Thyroid gland (tissue), 4 donors: ENCODE data around the gene SLC17A7. TPM values are rescaled to one million over a fixed set of nuclear protein-coding genes. Genes with fewer than 3 reads are reported as not detected.

ENCODE experiments used
- DNase-seq, 2 donors: peaks; one replicate each; pipeline ENCODE4 v3.0.0-alpha.2; 2019
- H3K27ac ChIP-seq, 3 donors: fragments of 200-600 bp; sonication (generic); 1 replicate in 2 of 3; 2 replicates in 1 of 3; pipeline ENCODE4 v1.5.1; 2016 to 2019; ENCODE audit warnings: mild to moderate bottlenecking in 1 of 3, moderate library complexity in 1 of 3
- H3K27me3 ChIP-seq: fragments of 200-600 bp; sonication (generic); one replicate; pipeline ENCODE4 v1.5.1; 2019
- H3K36me3 ChIP-seq, 2 donors: fragments of 200-600 bp; sonication (generic); one replicate each; pipeline ENCODE4 v1.5.1; 2016 to 2019
- H3K4me1 ChIP-seq, 2 donors: fragments of 200-600 bp; sonication (generic); one replicate each; pipeline ENCODE4 v1.5.1; 2017 to 2019
- H3K4me3 ChIP-seq, 3 donors: fragments of 200-600 bp; sonication (generic); replicated peaks in 1 of 3; 1 replicate in 2 of 3; 2 replicates in 1 of 3; pipeline ENCODE4 v1.5.1; 2016; ENCODE audit warnings: mild to moderate bottlenecking in 1 of 3
- H3K9me3 ChIP-seq: fragments of 200-600 bp; sonication (generic); one replicate; pipeline ENCODE4 v1.5.1; 2017
- POLR2A ChIP-seq, 2 donors: fragments of 450-650 bp; IDR thresholded peaks; one replicate each; pipeline ENCODE4 v1.6.1; 2017; ENCODE audit warnings: antibody characterized with exemption in 2 of 2, mild to moderate bottlenecking in 2 of 2, moderate library complexity in 1 of 2
- WGBS, 2 donors: methylation state at CpG; one replicate each; pipeline ENCODE4 v1.1.5; 2017; 5-methylcytosine and 5-hydroxymethylcytosine counted together
- intact Hi-C: fragments of 100-400 bp; cut with DNase I; formaldehyde crosslinking; loops from one replicate; pipeline ENCODE4 v1.15.1; 2023
- total RNA-seq, 4 donors: library from RNA; depleted of rRNA; stranded (reverse); fragments of >200 nt; gene quantifications; one replicate each; pipeline ENCODE4 v1.2.3, GENCODE V29; 2016
- TF ChIP-seq, protein P1 (sequence below), 6 experiments: fragments of 200-600 bp in 3 of 6; fragments of 450-650 bp in 3 of 6; sonication (generic) in 3 of 6; IDR thresholded peaks; one replicate each; pipeline ENCODE4 v1.5.1; 2016 to 2019; ENCODE audit warnings: antibody characterized with exemption in 6 of 6, mild to moderate bottlenecking in 2 of 6, inconsistent platforms in 1 of 6, moderate library complexity in 1 of 6

Gene SLC17A7
- total RNA-seq, 4 donors from 2014 or later: 0.73 to 1.5 (median 1.3) TPM

DNA sequence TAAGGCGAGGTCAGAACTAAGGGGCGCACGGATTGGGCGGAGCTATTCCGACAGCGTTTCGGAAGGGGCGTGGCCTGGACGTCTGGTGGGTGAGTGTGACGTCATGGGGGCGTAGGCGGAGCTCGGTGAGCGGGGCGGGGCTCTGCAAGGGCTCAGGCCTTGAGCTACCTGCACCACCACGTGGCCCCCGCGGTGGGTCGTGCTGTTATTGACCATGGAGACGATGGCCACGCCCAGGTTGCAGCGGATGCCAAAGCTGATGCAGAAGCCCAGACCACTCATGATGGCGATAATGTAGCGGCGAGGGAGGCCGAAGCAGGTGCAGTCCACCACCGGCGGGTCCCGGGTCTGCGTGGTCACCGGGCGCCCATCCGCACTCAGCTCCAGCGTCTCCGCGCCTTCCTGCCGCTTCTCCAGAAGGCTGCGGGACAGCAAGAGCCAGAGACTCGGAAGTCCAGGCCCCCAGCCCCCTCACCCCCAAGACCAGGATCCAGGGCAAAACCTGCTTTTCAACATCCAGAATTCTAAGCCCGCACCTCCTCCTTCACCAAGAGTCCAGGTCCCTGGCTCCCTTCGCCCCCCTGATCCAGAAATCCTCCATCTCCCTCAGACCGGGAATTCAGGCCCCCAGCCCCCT lies 4.8 kb downstream of the SLC17A7 start:
- 15 to 21% methylated on average over 24 to 34 of the region's 42 CpGs for WGBS, 2 donors
- no peak for TF ChIP-seq POLR2A (IDR thresholded peaks at IDR 0.05)
- TF ChIP-seq, protein P1, sequence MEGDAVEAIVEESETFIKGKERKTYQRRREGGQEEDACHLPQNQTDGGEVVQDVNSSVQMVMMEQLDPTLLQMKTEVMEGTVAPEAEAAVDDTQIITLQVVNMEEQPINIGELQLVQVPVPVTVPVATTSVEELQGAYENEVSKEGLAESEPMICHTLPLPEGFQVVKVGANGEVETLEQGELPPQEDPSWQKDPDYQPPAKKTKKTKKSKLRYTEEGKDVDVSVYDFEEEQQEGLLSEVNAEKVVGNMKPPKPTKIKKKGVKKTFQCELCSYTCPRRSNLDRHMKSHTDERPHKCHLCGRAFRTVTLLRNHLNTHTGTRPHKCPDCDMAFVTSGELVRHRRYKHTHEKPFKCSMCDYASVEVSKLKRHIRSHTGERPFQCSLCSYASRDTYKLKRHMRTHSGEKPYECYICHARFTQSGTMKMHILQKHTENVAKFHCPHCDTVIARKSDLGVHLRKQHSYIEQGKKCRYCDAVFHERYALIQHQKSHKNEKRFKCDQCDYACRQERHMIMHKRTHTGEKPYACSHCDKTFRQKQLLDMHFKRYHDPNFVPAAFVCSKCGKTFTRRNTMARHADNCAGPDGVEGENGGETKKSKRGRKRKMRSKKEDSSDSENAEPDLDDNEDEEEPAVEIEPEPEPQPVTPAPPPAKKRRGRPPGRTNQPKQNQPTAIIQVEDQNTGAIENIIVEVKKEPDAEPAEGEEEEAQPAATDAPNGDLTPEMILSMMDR (IDR thresholded peaks at IDR 0.05): no peak

DNA sequence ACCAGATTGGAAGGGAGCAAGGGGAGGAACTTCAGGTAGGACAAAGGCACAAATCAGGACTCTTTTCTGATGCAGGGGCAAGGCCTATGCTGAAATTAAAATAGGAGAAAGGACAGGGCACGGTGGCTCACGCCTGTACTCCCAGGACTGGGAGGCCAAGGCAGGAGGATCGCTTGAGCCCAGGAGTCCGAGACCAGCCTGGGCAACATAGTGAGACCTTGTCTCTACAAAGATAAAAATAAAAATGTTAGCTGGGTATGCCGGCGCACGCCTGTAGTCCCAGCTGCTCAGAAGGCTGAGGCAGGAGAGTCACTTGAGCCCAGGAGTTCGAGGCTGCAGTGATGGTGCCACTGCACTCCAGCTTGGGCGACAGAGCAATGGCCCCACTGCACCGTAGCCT lies 5.7 kb downstream of the SLC17A7 start:
- no peak for DNase-seq
- no peaks in the 10 kb centered on the region for H3K9me3 ChIP-seq
- WGBS, 2 donors: 82% methylated on average over 10 of the region's 10 CpGs
- H3K36me3 ChIP-seq: no peaks in the 10 kb centered on the region
- no peaks in the 10 kb centered on the region for H3K4me1 ChIP-seq
- intact Hi-C loops: no loop called here
- H3K27me3 ChIP-seq: peaks cover 23% of the 10 kb centered on the region
- no peak overlapping the region for H3K4me3 ChIP-seq
- TF ChIP-seq, protein P1 (IDR thresholded peaks at IDR 0.05): no peak
- no peak for TF ChIP-seq POLR2A (IDR thresholded peaks at IDR 0.05)
- no peak overlapping the region for H3K27ac ChIP-seq

More for the DNA sequence above, 4.8 kb downstream of the SLC17A7 start:
- no peaks in the 10 kb centered on the region for H3K36me3 ChIP-seq
- peaks cover 19% of the 10 kb centered on the region for H3K27me3 ChIP-seq
- H3K4me3 ChIP-seq: no peak overlapping the region
- intact Hi-C loops: no loop called here
- DNase-seq: no peak
- H3K27ac ChIP-seq: no peak overlapping the region
- no peaks in the 10 kb centered on the region for H3K9me3 ChIP-seq
- no peaks in the 10 kb centered on the region for H3K4me1 ChIP-seq

DNA sequence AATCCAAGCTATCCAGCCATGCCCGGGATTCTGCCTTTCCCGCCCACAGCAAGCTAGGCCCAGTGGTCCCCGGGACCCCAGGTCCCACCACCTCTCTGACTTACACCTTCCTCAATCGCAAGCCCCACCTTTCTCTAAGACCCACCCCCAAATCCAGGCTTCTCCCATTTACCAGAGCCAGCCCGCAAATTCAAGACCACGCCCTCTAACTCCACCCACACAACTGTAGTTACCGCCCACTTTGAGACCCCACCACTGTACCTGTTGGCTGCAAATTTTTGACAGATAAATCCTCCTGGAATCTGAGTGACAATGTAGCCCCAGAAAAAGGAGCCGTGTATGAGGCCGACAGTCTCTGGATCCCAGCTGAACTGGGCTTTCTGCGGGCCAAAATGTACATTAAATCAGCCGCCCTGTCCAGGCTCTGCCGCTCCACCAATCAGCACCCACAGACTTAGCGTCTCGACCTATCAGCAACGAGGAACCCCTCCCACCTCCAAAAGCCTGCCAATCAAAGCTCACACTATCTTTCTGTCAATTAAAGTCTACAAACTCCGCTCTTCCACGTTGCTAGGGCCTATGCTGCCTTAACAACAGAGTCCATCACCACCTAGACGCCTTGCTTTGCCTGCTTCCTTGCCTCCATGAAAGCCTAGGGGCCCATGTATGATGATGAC lies 6.3 kb downstream of the SLC17A7 start:
- no peaks in the 10 kb centered on the region for H3K36me3 ChIP-seq
- H3K4me1 ChIP-seq: no peaks in the 10 kb centered on the region
- 88 to 89% methylated on average over 18 of the region's 18 CpGs for WGBS, 2 donors
- H3K27me3 ChIP-seq: peaks cover 23% of the 10 kb centered on the region
- H3K4me3 ChIP-seq: no peak overlapping the region
- TF ChIP-seq, protein P1 (IDR thresholded peaks at IDR 0.05): no peak
- no peak for TF ChIP-seq POLR2A (IDR thresholded peaks at IDR 0.05)
- intact Hi-C loops: no loop called here
- no peak for DNase-seq
- no peak overlapping the region for H3K27ac ChIP-seq
- no peaks in the 10 kb centered on the region for H3K9me3 ChIP-seq

DNA sequence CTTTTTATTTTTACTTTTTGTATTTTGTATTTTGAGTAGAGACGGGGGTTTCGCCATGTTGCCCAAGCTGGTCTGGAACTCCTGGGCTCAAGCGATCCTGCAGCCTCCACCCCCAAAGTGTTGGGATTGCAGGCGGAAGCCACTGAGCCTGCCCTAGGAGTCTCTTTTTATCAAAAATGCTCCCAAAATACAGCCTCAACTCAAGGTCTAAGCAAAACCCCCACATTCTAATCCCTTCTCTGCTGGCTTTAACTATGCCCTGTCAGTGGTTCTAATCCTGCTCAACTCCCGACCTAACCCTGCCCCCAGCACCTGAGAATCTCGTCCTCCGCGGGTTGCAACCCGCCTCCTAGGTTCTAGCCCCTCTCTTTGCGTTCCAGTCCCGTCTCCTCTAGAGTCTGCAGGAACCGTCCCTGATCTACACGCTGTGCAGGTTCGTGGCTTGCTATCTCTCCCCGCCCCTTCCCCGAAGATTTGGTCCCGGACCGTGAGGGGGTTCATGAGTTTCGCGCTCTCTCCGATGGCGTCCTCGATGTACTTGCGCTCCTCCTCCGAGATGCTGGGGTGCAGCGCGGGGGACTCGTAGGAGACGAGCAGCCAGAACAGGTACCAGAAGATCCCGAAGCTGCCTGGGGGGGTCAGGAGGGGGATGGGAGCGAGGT lies 8.0 kb downstream of the SLC17A7 start:
- 29 to 47% methylated on average over 18 to 23 of the region's 31 CpGs for WGBS, 2 donors
- no peak for TF ChIP-seq POLR2A (IDR thresholded peaks at IDR 0.05)
- Histone ChIP-seq H3K36me3 (no peaks in the 10 kb centered on the region), H3K27me3 (peaks cover 30% of the 10 kb centered on the region), H3K4me1 (peaks cover 1 to 2% of the 10 kb centered on the region in 2 donors), H3K4me3 (no peak overlapping the region), H3K27ac (no peak overlapping the region), H3K9me3 (no peaks in the 10 kb centered on the region)
- DNase-seq: no peak
- intact Hi-C loops: no loop called here

DNA sequence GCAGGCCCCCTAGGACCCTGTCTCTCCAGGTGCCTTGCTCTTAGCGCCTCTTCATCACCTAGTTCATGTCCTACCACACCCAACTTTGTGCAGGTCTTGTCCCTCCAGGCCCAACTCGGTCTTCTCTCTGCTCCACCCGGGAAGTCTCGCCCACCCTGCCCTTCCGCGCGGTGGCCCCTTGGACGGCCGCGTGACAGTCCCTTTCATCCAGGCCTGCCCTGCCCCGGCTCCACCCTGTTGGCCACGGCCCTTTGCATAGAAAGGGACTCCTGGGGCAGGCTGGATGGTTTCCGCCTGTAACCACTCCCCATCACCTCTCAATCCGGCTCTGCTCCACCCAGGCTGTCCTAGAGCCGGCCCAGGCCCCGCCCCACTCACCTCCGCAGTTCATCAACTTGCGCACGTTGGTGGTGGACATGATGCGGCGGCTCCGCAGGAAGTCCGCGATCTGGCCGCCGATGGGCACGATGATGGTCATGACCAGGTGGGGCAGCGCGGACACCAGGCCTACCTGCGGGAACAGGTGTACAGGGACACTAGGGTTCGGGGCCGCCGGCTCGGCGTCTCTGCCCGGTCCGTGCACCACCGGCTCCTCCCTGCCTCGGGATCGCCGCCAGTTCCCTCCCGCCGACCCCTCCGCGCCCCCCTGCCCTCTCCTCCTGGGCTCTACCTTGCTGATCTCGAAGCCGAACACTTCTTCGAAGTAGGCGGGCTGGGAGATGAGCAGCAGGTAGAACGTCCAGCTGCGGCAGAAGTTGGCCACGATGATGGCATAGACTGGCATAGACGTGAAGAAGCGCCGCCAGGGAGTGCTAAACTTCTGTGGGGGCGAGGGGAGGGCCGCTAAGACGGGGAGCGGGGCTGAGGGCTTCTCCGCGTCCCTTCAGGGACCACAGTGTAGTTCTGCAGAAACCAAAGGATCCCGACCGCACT lies 8.9 kb downstream of the SLC17A7 start:
- intact Hi-C loops: no loop called here
- no peaks in the 10 kb centered on the region for H3K36me3 ChIP-seq
- no peak for DNase-seq
- TF ChIP-seq, protein P1 (IDR thresholded peaks at IDR 0.05): no peak
- TF ChIP-seq POLR2A (IDR thresholded peaks at IDR 0.05): no peak
- peaks cover 8 to 9% of the 10 kb centered on the region in 2 donors for H3K4me1 ChIP-seq
- 14 to 18% methylated on average over 42 to 48 of the region's 63 CpGs for WGBS, 2 donors
- H3K9me3 ChIP-seq: no peaks in the 10 kb centered on the region
- peaks cover 39% of the 10 kb centered on the region for H3K27me3 ChIP-seq
- no peak overlapping the region for H3K4me3 ChIP-seq
- H3K27ac ChIP-seq: no peak overlapping the region
